Body of pancreas (tissue), 4 donors: ENCODE measurements around the gene MYO15B.

Experiments used
- CTCF ChIP-seq, 7 experiments: fragments of 450-650 bp in 4 of 7; fragments of 200-600 bp in 3 of 7; sonication (generic) in 3 of 7; IDR thresholded peaks; one replicate each; pipeline ENCODE4 v1.5.1; 2016 to 2019; ENCODE audit warnings: antibody characterized with exemption in 7 of 7
- POLR2A ChIP-seq, 3 donors: fragments of 450-650 bp; IDR thresholded peaks; one replicate each; pipeline ENCODE4 v1.6.1; 2016; ENCODE audit warnings: antibody characterized with exemption in 3 of 3, mild to moderate bottlenecking in 2 of 3

- no peak for TF ChIP-seq CTCF (IDR thresholded peaks at IDR 0.05)
- TF ChIP-seq POLR2A (IDR thresholded peaks at IDR 0.05): no peak
Observed at GRCh38 chr17:75550139-75550465, 37.5 kb upstream of the MYO15B start.
